Fibroblast of gingiva (primary cell): ENCODE data around the gene PMVK.

ENCODE experiments used
- DNase-seq: peaks from one replicate; pipeline ENCODE4 v3.0.0-alpha.2; 2011; ENCODE audit warnings: low read depth

PMVK gene

GRCh38 chr1:154945962-154946850, 9.7 kb upstream of the PMVK start:
- DNase-seq, result no peak

GRCh38 chr1:154945160-154945961, 8.8 kb upstream of the PMVK start:
- DNase-seq, result no peak

- no peak for DNase-seq
Observed at GRCh38 chr1:154944401-154945159, 8.1 kb upstream of the PMVK start.

- no peak for DNase-seq
Observed at GRCh38 chr1:154943649-154944400, 7.3 kb upstream of the PMVK start.

- DNase-seq, result no peak
Observed at GRCh38 chr1:154941333-154942013, 5.0 kb upstream of the PMVK start.

- no peak for DNase-seq
Observed at GRCh38 chr1:154940651-154941194, 4.2 kb upstream of the PMVK start.

GRCh38 chr1:154940213-154940560, 3.7 kb upstream of the PMVK start:
- DNase-seq, result no peak

- no peak for DNase-seq
Observed at GRCh38 chr1:154938604-154939399, 2.3 kb upstream of the PMVK start.

GRCh38 chr1:154937988-154938386, 1.5 kb upstream of the PMVK start:
- no peak for DNase-seq

GRCh38 chr1:154937085-154937987, 817 bp upstream of the PMVK start:
- DNase-seq, result peak; percentile 96

- DNase-seq, result no peak
Observed at GRCh38 chr1:154935749-154936554, 567 bp downstream of the PMVK start.

- DNase-seq, result no peak
Observed at GRCh38 chr1:154934358-154934948, 2.1 kb downstream of the PMVK start.

- no peak for DNase-seq
Observed at GRCh38 chr1:154931940-154932487, 4.5 kb downstream of the PMVK start.

GRCh38 chr1:154926201-154926600, 10.3 kb downstream of the PMVK start:
- DNase-seq, result no peak

GRCh38 chr1:154925335-154926170, 11.0 kb downstream of the PMVK start:
- no peak for DNase-seq

- no peak for DNase-seq
Observed at GRCh38 chr1:154923695-154924094, 12.8 kb downstream of the PMVK start.
